Activated CD4-positive, alpha-beta memory T cell treated with anti-CD3 and anti-CD28 coated beads for 36 hours (primary cell): ENCODE measurements around the gene ITGA8. TPM values are rescaled to one million over a fixed set of nuclear protein-coding genes. Genes with fewer than 3 reads are reported as not detected.
"Not testable (repeated sequence)": the region's sequence is repeated elsewhere in the genome, so short reads cannot be mapped to it uniquely, and the experiment has no call there.

Experiments
- CTCF ChIA-PET: fragments of 350-600 bp; sonication (Branson Sonifier 250); formaldehyde crosslinking; loops from one replicate; lab custom pipeline; 2021; ENCODE audit warnings: antibody characterized with exemption, inconsistent platforms; lab: Charles Lee
- POLR2A ChIA-PET: fragments of 350-600 bp; sonication (Branson Sonifier 250); formaldehyde crosslinking; loops from one replicate; lab custom pipeline; 2021; ENCODE audit warnings: antibody characterized with exemption; lab: Charles Lee
- DNase-seq: peaks from one replicate; pipeline ENCODE4 v3.0.0-alpha.2; 2020
- H3K27ac Mint-ChIP-seq: one replicate; pipeline ENCODE4 v1.8.0; 2021; ENCODE audit warnings: mixed read lengths
- H3K27me3 Mint-ChIP-seq: one replicate; pipeline ENCODE4 v1.8.0; 2021; ENCODE audit warnings: mixed read lengths
- H3K36me3 Mint-ChIP-seq: one replicate; pipeline ENCODE4 v1.8.0; 2021; ENCODE audit warnings: mixed read lengths
- H3K4me1 Mint-ChIP-seq: one replicate; pipeline ENCODE4 v1.8.0; 2021; ENCODE audit warnings: low read depth, mixed read lengths
- H3K4me3 Mint-ChIP-seq: one replicate; pipeline ENCODE4 v1.8.0; 2021; ENCODE audit warnings: mild to moderate bottlenecking, mixed read lengths
- H3K9me3 Mint-ChIP-seq: one replicate; pipeline ENCODE4 v1.8.0; 2021; ENCODE audit warnings: mixed read lengths
- intact Hi-C: fragments of 100-400 bp; cut with micrococcal nuclease; formaldehyde crosslinking; loops from one replicate; pipeline ENCODE4 v1.15.1; 2023
- total RNA-seq, 2 experiments: library from RNA; stranded (reverse); gene quantifications; one replicate each; pipeline ENCODE4 v1.2.3, GENCODE V29; 2021

The ITGA8 gene
- total RNA-seq, 2 experiments from 2014 or later: not detected

GRCh38 chr10:15478950-15479349 is 240.8 kb downstream of the ITGA8 start:
- intact Hi-C loops: no loop called here
- peaks cover 28% of the 10 kb centered on the region for H3K27me3 Mint-ChIP-seq
- CTCF ChIA-PET: no interaction called here

GRCh38 chr10:15478429-15478828 is 241.3 kb downstream of the ITGA8 start:
- no peaks in the 10 kb centered on the region for H3K36me3 Mint-ChIP-seq
- H3K27ac Mint-ChIP-seq: no peak overlapping the region
- intact Hi-C loops: no loop called here
- ChIA-PET POLR2A (no interaction called here), CTCF (no interaction called here)
- no peak for DNase-seq
- peaks cover 30% of the 10 kb centered on the region for H3K27me3 Mint-ChIP-seq
- no peaks in the 10 kb centered on the region for H3K4me1 Mint-ChIP-seq
- no peak overlapping the region for H3K4me3 Mint-ChIP-seq
- peaks cover 3% of the 10 kb centered on the region for H3K9me3 Mint-ChIP-seq

More at GRCh38 chr10:15478950-15479349, 240.8 kb downstream of the ITGA8 start:
- no peak overlapping the region for H3K27ac Mint-ChIP-seq
- H3K36me3 Mint-ChIP-seq: no peaks in the 10 kb centered on the region
- H3K4me3 Mint-ChIP-seq: no peak overlapping the region
- H3K9me3 Mint-ChIP-seq: peaks cover 3% of the 10 kb centered on the region
- DNase-seq: no peak
- no peaks in the 10 kb centered on the region for H3K4me1 Mint-ChIP-seq
- POLR2A ChIA-PET: no interaction called here

GRCh38 chr10:15476337-15476736 is 243.4 kb downstream of the ITGA8 start:
- Mint-ChIP-seq H3K36me3 (no peaks in the 10 kb centered on the region), H3K4me1 (no peaks in the 10 kb centered on the region), H3K4me3 (no peak overlapping the region), H3K9me3 (peaks cover 3% of the 10 kb centered on the region), H3K27ac (no peak overlapping the region), H3K27me3 (peaks cover 31% of the 10 kb centered on the region)
- intact Hi-C loops: no loop called here
- DNase-seq: no peak
- CTCF ChIA-PET: no interaction called here
- POLR2A ChIA-PET: interaction anchor here (0.6 kb wide), 1 partner anchor 234 kb away, joined by 3 read pairs; no protein-coding TSS in a partner anchor

GRCh38 chr10:15475439-15475838 is 244.3 kb downstream of the ITGA8 start:
- H3K9me3 Mint-ChIP-seq, POLR2A ChIA-PET, H3K4me1 Mint-ChIP-seq, intact Hi-C loops, CTCF ChIA-PET, H3K4me3 Mint-ChIP-seq, H3K27ac Mint-ChIP-seq, DNase-seq, H3K36me3 Mint-ChIP-seq: not testable (repeated sequence)
- peaks cover 30% of the 10 kb centered on the region for H3K27me3 Mint-ChIP-seq

- ChIA-PET CTCF (no interaction called here), POLR2A (no interaction called here)
- Mint-ChIP-seq H3K9me3 (peaks cover 3% of the 10 kb centered on the region), H3K36me3 (no peaks in the 10 kb centered on the region), H3K27ac (no peak overlapping the region), H3K4me3 (no peak overlapping the region), H3K4me1 (no peaks in the 10 kb centered on the region), H3K27me3 (peaks cover 25% of the 10 kb centered on the region)
- intact Hi-C loops: no loop called here
- DNase-seq: no peak
These were observed 245.1 kb downstream of the ITGA8 start for GRCh38 chr10:15474671-15475070.

- no peak for DNase-seq
- Mint-ChIP-seq H3K36me3 (no peaks in the 10 kb centered on the region), H3K4me1 (no peaks in the 10 kb centered on the region), H3K4me3 (no peak overlapping the region), H3K27ac (no peak overlapping the region), H3K9me3 (peaks cover 3% of the 10 kb centered on the region), H3K27me3 (peaks cover 31% of the 10 kb centered on the region)
- intact Hi-C loops: no loop called here
- POLR2A ChIA-PET: no interaction called here
- CTCF ChIA-PET: no interaction called here
These were observed 246.3 kb downstream of the ITGA8 start for GRCh38 chr10:15473396-15473767.

- ChIA-PET POLR2A (no interaction called here), CTCF (no interaction called here)
- DNase-seq: no peak
- no peak overlapping the region for H3K4me3 Mint-ChIP-seq
- intact Hi-C loops: no loop called here
- H3K27ac Mint-ChIP-seq: no peak overlapping the region
- peaks cover 3% of the 10 kb centered on the region for H3K9me3 Mint-ChIP-seq
- H3K36me3 Mint-ChIP-seq: no peaks in the 10 kb centered on the region
- H3K27me3 Mint-ChIP-seq: peaks cover 31% of the 10 kb centered on the region
- no peaks in the 10 kb centered on the region for H3K4me1 Mint-ChIP-seq
These were observed 247.0 kb downstream of the ITGA8 start for GRCh38 chr10:15472431-15473395.

- POLR2A ChIA-PET: no interaction called here
- Mint-ChIP-seq H3K4me1 (no peaks in the 10 kb centered on the region), H3K27ac (no peak overlapping the region), H3K9me3 (peaks cover 3% of the 10 kb centered on the region), H3K4me3 (no peak overlapping the region), H3K36me3 (no peaks in the 10 kb centered on the region), H3K27me3 (peaks cover 27% of the 10 kb centered on the region)
- CTCF ChIA-PET: no interaction called here
- intact Hi-C loops: no loop called here
- no peak for DNase-seq
These were observed 247.7 kb downstream of the ITGA8 start for GRCh38 chr10:15472008-15472407.

- Mint-ChIP-seq H3K27me3 (peaks cover 24% of the 10 kb centered on the region), H3K36me3 (peaks cover 2% of the 10 kb centered on the region), H3K27ac (no peak overlapping the region), H3K4me3 (no peak overlapping the region), H3K4me1 (no peaks in the 10 kb centered on the region), H3K9me3 (no peaks in the 10 kb centered on the region)
- ChIA-PET CTCF (no interaction called here), POLR2A (no interaction called here)
- no peak for DNase-seq
- intact Hi-C loops: no loop called here
These were observed 250.6 kb downstream of the ITGA8 start for GRCh38 chr10:15469111-15469510.

GRCh38 chr10:15464381-15464780 is 255.3 kb downstream of the ITGA8 start:
- Mint-ChIP-seq H3K27me3 (peaks cover 13% of the 10 kb centered on the region), H3K4me3 (no peak overlapping the region), H3K27ac (no peak overlapping the region), H3K36me3 (peaks cover 2% of the 10 kb centered on the region), H3K9me3 (peaks cover 5% of the 10 kb centered on the region), H3K4me1 (no peaks in the 10 kb centered on the region)
- ChIA-PET POLR2A (no interaction called here), CTCF (no interaction called here)
- intact Hi-C loops: no loop called here
- DNase-seq: no peak

Other genes with a start within 250 kb of the ITGA8 start
- gene MINDY3, start 140.6 kb upstream of the ITGA8 start, total RNA-seq: 10 to 100 TPM; 15.3 to 16.7 TPM